GOT3 (cell line): ENCODE measurements around the gene PTGR1.
A peak's percentile ranks its signal among the peaks of the same experiment; 100 is the strongest.

ENCODE experiments used
- DNase-seq: peaks from one replicate; lab custom pipeline; 2025; ENCODE audit warnings: mixed read lengths; lab: John Stamatoyannopoulos, UW

Gene PTGR1

GRCh38 chr9:111542497-111543254 is 56.8 kb downstream of the PTGR1 start:
- no peak for DNase-seq

DNA sequence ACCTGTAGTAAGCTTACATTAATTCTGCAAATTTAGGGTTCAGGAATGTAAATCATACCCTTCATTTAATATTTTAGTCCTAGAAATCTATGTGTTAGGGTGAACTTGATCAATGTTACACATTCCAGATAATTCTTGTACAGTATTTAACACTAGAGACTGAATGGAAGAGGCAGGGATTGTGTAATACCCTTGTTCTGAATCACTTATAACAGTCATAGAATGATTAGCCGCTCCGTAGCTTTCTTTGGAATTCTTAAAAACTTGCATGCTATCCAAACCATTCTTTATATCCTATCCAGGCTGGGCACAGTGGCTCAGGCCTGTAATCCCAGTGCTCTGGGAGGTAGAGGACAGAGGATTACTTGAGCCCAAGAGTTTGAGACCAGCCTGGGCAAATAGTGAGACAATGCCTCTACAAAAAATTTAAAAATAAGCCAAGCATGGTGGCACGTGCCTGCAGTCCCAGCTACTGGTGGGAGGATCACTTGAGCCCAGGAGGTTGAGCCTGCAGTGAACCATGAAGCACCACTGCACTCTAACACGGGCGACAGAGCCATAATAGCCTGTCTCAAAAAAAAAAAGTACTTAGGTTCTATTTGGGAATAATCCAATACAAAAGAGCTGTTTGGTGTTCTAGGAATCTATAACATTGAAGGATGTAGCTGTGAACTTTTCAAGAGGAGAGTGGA is 66.2 kb downstream of the PTGR1 start:
- DNase-seq: no peak

GRCh38 chr9:111531716-111532115 is 67.7 kb downstream of the PTGR1 start:
- DNase-seq: no peak

DNA sequence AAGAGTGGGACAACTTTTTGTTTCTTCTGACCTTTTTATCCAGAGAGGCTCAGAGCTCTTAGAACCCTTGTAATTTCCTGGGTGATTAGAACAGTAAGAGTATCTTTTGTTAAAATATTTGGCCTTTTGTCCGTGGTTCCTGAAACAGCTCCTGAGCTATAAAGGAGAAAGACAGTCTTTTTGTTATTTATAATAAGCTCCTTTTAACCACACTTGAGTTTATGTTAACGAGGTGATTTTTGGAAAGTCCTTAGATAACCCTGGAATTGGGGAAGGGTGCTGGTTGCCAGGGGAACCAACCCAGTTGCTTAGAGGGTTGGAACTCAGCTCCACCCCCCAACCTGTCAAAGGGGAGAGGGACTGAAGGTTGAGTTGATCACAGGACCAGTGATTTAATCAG is 69.7 kb downstream of the PTGR1 start:
- no peak for DNase-seq

- DNase-seq: no peak
These were observed 72.1 kb downstream of the PTGR1 start for GRCh38 chr9:111527347-111527746.

DNA sequence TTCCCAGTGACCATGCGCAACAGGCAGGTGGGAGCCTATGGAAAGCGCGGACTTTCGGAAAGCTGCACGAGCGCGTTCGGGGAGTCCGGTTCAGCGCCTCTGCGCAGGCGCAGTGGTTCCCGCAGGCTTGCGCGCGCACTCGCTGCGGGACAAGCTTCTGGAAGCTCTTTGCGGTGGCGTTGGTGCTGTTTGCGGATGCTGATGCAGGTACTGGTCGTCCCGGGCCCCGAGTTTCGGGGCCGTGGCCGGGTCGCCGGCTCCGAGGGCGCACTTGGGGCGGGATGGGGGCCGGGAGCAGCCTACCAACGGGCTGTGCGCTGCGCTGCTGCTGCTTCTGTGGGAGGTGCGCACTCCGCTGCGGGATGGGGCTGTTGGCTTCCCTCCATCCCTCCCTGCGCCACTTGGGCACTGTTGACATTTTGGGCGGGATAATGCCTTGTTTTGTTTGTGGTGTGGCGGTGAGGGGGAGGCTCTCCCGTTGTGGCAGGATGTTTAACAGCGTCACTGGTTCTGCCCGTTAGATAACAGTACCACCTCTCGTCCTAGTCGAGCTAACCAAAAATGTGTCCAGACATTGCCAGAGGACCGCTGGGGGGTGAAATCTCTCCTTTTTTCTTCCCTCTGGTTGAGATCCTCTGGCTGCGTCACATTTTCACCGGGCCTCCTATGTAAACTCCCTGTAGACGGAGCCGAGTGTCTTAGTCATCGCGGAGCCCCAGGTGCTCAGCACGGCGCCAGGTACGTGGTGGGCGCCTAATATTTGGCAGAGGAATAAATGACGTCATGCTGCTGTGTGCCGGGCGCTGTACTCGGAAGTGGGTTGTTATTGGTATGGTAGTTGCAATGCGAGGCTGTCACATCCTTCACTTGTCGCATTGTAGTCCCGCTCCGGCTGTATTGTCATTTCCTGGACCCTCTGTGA is 74.1 kb downstream of the PTGR1 start, which contains the start of gene ZNF483:
TSS of gene ZNF483 (plus strand) at position 124 of the 922 bp plus-strand sequence. CDS start 2,217 bp downstream, outside the sequence.
- peak; percentile 3 for DNase-seq

- DNase-seq: no peak
These were observed 74.8 kb downstream of the PTGR1 start for GRCh38 chr9:111524731-111525055.

DNA sequence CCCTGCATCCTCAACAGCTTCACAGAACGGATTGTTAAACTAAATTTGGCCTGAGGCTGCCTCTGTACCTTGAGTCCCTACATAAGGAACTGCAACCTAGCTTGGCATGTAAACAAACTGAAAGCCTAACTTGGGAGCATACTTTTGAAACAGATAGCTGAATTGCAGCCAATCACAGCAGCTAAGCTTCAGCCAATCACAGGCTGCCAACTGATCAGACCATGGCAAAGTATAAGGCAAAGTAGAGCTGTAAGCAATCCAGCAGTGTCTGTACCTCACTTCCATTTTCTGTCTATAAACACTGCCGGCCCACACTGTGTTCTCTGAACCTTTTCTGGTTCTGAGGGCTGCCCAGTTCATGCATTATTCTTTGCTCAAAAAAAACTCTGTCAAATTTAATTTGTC is 83.4 kb downstream of the PTGR1 start:
- no peak for DNase-seq

DNA sequence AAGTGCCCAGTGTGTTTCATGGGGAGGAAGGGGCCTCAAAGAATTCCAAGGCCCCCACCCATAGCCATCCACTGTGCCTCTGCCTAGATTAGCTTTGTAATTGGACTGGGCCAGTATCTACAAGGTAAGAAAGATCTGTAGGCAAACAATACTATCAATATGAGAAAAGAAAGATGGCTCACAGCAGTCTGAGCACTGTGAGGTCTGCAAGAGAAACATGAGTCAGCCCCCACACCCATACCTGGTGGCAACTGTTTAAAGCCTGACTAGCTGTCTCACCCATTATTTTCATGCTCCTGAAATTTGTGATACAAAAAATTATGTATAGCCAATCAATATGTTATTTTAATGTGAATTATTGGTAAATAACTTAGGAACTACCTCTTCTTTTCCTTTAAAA is 84.5 kb downstream of the PTGR1 start:
- DNase-seq: no peak
